Transverse colon (tissue), 4 donors: ENCODE measurements around the gene CDKAL1. TPM values are rescaled to one million over a fixed set of nuclear protein-coding genes. Genes with fewer than 3 reads are reported as not detected.
"Not testable (repeated sequence)": the region's sequence is repeated elsewhere in the genome, so short reads cannot be mapped to it uniquely, and the experiment has no call there.

Experiments used
- DNase-seq: peaks from one replicate; pipeline ENCODE4 v3.0.0-alpha.2; 2019
- H3K27ac ChIP-seq, 4 donors: fragments of 200-600 bp; sonication (generic); 2 replicates each; pipeline ENCODE4 v1.5.1; 2016 to 2018; ENCODE audit warnings: inconsistent platforms in 4 of 4
- H3K27me3 ChIP-seq: fragments of 200-600 bp; sonication (generic); 2 replicates; pipeline ENCODE4 v1.5.1; 2017; ENCODE audit warnings: inconsistent platforms
- H3K36me3 ChIP-seq, 4 donors: fragments of 200-600 bp; sonication (generic); 2 replicates each; pipeline ENCODE4 v1.5.1; 2017 to 2019; ENCODE audit warnings: inconsistent platforms in 4 of 4
- H3K4me1 ChIP-seq, 4 donors: fragments of 200-600 bp; sonication (generic); 2 replicates each; pipeline ENCODE4 v1.5.1; 2017 to 2020; ENCODE audit warnings: inconsistent platforms in 4 of 4
- H3K4me3 ChIP-seq, 4 donors: fragments of 200-600 bp; sonication (generic); 1 replicate in 1 of 4; 2 replicates in 3 of 4; pipeline versions ENCODE4 v1.5.1 to v1.6.1; 2017 to 2019; ENCODE audit warnings: inconsistent platforms in 4 of 4
- H3K9me3 ChIP-seq, 2 donors: fragments of 200-600 bp; sonication (generic); 2 replicates each; pipeline ENCODE4 v1.5.1; 2017 to 2019; ENCODE audit warnings: inconsistent platforms in 2 of 2
- EP300 ChIP-seq: sonication (generic); formaldehyde crosslinking; IDR thresholded peaks from one replicate; pipeline ENCODE4 v1.6.1; 2017; ENCODE audit warnings: antibody characterized with exemption, low read depth
- POLR2A ChIP-seq: fragments of 450-650 bp; IDR thresholded peaks from one replicate; pipeline ENCODE4 v1.6.1; 2016; ENCODE audit warnings: antibody characterized with exemption, mild to moderate bottlenecking, moderate library complexity
- POLR2AphosphoS5 ChIP-seq, 3 donors: sonication (generic); formaldehyde crosslinking; IDR thresholded peaks; one replicate each; pipeline ENCODE4 v1.6.1; 2016; ENCODE audit warnings: antibody characterized with exemption in 3 of 3
- WGBS, 2 donors: methylation state at CpG; one replicate each; pipeline ENCODE4 v1.1.5; 2018; ENCODE audit warnings: low coverage in 1 of 2; 5-methylcytosine and 5-hydroxymethylcytosine counted together
- in situ Hi-C, 4 donors: fragments of 200-750 bp; cut with MboI; loops; one replicate each; pipeline versions ENCODE4 v1.15.0 to v1.15.1; 2017; ENCODE audit warnings: low sequenced_read_pairs in 3 of 4, low pct_ligation_motif_present in 1 of 4, low pct_unique_long_range_greater_than_20kb in 1 of 4
- intact Hi-C: fragments of 100-400 bp; cut with DNase I; formaldehyde crosslinking; loops from one replicate; pipeline ENCODE4 v1.15.1; 2023; ENCODE audit warnings: low total_unique reads
- total RNA-seq, 4 donors: library from RNA; depleted of rRNA; stranded (reverse); fragments of >200 nt; gene quantifications; one replicate each; pipeline ENCODE4 v1.1.0, GENCODE V29; 2016
- TF ChIP-seq, protein P1 (sequence below), 5 experiments: fragments of 200-600 bp in 3 of 5; fragments of 450-650 bp in 2 of 5; sonication (generic) in 3 of 5; IDR thresholded peaks; 1 replicate in 2 of 5; 2 replicates in 3 of 5; pipeline ENCODE4 v1.5.1; 2016 to 2017; ENCODE audit warnings: antibody characterized with exemption in 5 of 5, inconsistent platforms in 3 of 5, mild to moderate bottlenecking in 2 of 5, moderate library complexity in 1 of 5

The CDKAL1 gene
- total RNA-seq, 4 donors from 2014 or later: 4.8 to 21.7 (median 12.5) TPM

DNA sequence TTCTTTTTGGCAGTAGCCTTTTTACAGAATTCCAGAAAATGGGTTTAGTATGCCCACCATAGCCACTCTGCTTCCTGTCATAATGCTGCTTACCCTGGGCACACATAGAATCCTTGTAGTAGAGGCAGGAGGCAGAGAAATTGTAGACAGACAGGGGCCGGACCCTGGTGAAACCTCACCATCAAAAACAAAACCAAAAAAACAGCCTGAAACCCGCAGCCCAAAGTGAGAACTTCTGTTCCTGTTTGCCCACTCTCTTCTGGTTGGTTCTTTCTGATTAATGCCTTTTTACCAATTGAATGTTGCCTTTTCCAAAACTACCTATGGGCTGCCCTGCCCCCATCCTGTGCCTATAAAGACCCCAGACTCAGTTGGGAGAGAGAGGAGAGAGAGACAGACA, 188.2 kb downstream of the CDKAL1 start:
- Histone ChIP-seq H3K27ac (no peak overlapping the region), H3K4me3 (no peak overlapping the region), H3K27me3 (no peaks in the 10 kb centered on the region), H3K36me3 (no peaks in the 10 kb centered on the region), H3K9me3 (no peaks in the 10 kb centered on the region), H3K4me1 (no peaks in the 10 kb centered on the region)
- 57 to 60% methylated on average over 1 to 2 of the region's 2 CpGs for WGBS, 2 donors
- TF ChIP-seq POLR2A (no peak), POLR2AphosphoS5 (IDR thresholded peaks at IDR 0.05) (no peak), EP300 (no peak)
- TF ChIP-seq, protein P1, sequence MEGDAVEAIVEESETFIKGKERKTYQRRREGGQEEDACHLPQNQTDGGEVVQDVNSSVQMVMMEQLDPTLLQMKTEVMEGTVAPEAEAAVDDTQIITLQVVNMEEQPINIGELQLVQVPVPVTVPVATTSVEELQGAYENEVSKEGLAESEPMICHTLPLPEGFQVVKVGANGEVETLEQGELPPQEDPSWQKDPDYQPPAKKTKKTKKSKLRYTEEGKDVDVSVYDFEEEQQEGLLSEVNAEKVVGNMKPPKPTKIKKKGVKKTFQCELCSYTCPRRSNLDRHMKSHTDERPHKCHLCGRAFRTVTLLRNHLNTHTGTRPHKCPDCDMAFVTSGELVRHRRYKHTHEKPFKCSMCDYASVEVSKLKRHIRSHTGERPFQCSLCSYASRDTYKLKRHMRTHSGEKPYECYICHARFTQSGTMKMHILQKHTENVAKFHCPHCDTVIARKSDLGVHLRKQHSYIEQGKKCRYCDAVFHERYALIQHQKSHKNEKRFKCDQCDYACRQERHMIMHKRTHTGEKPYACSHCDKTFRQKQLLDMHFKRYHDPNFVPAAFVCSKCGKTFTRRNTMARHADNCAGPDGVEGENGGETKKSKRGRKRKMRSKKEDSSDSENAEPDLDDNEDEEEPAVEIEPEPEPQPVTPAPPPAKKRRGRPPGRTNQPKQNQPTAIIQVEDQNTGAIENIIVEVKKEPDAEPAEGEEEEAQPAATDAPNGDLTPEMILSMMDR (IDR thresholded peaks at IDR 0.05): no peak
- in situ Hi-C loops (no loop called here), intact Hi-C loops (no loop called here)
- no peak for DNase-seq

DNA sequence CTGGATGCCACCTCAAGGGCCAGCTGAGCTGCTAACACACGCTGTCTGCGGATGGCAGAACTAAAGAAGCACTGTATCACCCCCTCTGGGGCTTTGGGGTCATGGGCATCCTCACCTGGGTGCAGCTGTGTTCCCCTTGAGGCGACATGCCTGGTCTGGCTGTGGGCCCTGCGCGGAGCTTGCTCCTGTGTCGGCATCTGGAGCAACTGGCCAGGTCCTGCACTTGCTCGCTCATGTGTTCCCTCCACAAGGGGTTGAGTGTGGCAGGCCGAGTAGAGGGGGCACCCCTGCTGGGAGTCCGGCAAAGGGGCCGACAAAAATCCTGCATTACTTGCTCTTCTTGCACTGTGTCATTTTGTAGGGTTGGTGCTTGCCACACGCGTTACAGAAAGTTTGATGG, 189.0 kb downstream of the CDKAL1 start:
- no peak overlapping the region for H3K4me3 ChIP-seq
- H3K27ac ChIP-seq: no peak overlapping the region
- WGBS, 2 donors: 95% methylated on average over 12 of the region's 12 CpGs; no CpG with 5 or more reads in 1 of the 2 donors
- no peak for DNase-seq
- TF ChIP-seq, protein P1 (IDR thresholded peaks at IDR 0.05): no peak
- TF ChIP-seq POLR2AphosphoS5 (IDR thresholded peaks at IDR 0.05): no peak
- H3K27me3 ChIP-seq: no peaks in the 10 kb centered on the region
- no peaks in the 10 kb centered on the region for H3K4me1 ChIP-seq
- H3K9me3 ChIP-seq: no peaks in the 10 kb centered on the region
- in situ Hi-C loops: no loop called here
- intact Hi-C loops: no loop called here
- no peaks in the 10 kb centered on the region for H3K36me3 ChIP-seq

DNA sequence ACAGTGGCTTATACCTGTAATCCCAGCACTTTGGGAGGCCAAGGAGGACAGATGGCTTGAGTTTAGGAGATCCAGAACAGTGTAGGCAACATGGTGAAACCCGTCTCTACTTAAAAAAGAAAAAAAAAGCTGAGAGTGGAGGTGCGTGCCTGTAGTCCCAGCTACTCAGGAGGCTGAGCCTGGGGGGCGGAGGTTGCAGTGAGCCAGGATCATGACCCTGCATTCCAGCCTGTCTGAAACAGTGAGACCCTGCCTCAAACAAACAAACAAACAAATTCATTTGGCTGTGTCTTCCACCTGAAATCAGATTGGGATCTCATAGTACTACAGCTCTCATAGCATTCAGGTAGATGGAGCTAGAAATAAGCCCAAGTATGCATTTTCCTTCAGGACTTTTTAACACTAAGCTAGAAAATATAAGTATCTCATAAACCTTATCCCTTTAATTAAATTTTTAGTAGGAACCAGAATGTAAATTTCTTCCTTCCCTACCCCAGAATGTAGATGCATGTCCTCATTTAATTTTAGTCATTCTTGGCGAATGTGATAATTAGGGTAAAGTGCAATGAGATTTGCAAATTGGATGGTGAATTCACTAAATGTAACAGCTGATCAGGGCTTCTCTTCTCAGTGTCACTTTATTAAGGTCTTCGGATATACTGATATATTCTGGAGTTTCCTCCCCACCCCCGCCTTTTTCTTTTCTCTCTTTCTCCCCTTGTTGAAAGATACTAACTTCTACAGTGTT, 190.4 kb downstream of the CDKAL1 start:
- Histone ChIP-seq H3K36me3 (no peaks in the 10 kb centered on the region), H3K4me3 (no peak overlapping the region), H3K4me1 (no peaks in the 10 kb centered on the region), H3K27ac (no peak overlapping the region), H3K27me3 (no peaks in the 10 kb centered on the region), H3K9me3 (no peaks in the 10 kb centered on the region)
- intact Hi-C loops: no loop called here
- 90 to 92% methylated on average over 5 to 6 of the region's 6 CpGs for WGBS, 2 donors
- no peak for DNase-seq
- no peak for TF ChIP-seq EP300
- TF ChIP-seq POLR2A: no peak
- TF ChIP-seq, protein P1 (IDR thresholded peaks at IDR 0.05): no peak
- no peak for TF ChIP-seq POLR2AphosphoS5 (IDR thresholded peaks at IDR 0.05)
- in situ Hi-C loops: no loop called here

DNA sequence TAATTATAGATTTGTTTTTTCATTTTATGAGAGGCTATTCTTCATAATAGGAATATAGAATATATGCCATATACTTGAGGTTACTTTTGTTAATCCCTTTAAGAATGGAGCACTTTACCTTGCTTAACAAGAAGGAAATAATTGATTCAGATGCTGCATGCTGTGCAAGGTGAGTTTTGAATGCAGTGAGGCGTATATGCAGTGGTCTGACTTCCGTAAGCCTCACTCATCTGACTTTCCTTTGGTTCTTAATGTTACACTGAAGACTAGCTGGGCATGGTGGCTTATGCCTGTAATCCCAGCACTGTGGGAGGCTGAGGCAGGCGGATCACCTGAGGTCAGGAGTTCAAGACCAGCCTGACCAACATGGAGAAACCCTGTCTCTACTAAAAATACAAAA, 191.0 kb downstream of the CDKAL1 start:
- H3K27me3 ChIP-seq, H3K4me1 ChIP-seq, in situ Hi-C loops, H3K27ac ChIP-seq, H3K36me3 ChIP-seq, DNase-seq, H3K4me3 ChIP-seq, intact Hi-C loops, H3K9me3 ChIP-seq: not testable (repeated sequence)
- 90 to 92% methylated on average over 2 to 3 of the region's 3 CpGs for WGBS, 2 donors

DNA sequence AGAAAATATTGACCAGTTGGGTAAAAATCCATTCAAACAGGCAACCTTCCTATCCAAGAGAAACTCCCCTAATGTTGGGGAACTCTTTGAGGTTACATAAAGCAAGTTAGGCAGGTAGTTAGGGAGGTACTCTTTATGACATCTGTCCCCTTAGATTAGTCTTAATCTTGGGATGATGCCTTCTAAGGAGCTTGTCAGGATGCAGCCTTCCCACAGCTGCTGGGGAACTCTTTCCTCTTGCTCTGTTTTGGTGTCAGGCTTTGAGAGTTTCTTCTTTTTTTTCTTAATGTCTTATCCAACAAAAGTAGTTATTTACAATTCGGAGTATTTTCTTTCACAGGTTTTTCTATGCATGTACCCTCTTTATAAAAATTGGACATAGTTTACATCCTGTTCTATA, 194.8 kb downstream of the CDKAL1 start:
- intact Hi-C loops: no loop called here
- Histone ChIP-seq H3K4me3 (no peak overlapping the region), H3K27ac (no peak overlapping the region), H3K9me3 (no peaks in the 10 kb centered on the region), H3K36me3 (no peaks in the 10 kb centered on the region), H3K27me3 (no peaks in the 10 kb centered on the region), H3K4me1 (no peaks in the 10 kb centered on the region)
- in situ Hi-C loops: no loop called here
- WGBS, 2 donors: 91 to 100% methylated on average over 1 of the region's 1 CpG
- no peak for DNase-seq
- TF ChIP-seq, protein P1 (IDR thresholded peaks at IDR 0.05): no peak
- TF ChIP-seq POLR2AphosphoS5 (IDR thresholded peaks at IDR 0.05): no peak
- TF ChIP-seq EP300: no peak
- no peak for TF ChIP-seq POLR2A

DNA sequence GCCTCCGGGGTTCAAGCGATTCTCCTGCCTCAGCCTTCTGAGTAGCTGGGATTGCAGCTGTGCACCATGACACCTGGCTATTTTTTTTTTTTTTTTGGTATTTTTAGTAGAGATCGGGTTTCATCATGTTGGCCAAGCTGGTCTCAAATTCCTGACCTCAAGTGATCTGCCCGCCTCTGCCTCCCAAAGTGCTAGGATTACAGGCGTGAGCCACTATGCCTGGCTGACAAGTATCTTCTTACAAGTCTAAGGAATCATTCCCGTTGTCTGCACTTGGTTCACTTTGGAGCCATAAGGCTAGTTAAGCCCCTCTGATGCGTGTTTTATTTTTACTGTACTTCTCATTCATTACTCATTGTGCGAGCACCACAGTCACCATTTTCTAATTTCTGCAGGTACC, 198.1 kb downstream of the CDKAL1 start:
- H3K36me3 ChIP-seq, H3K27me3 ChIP-seq, in situ Hi-C loops, H3K4me3 ChIP-seq, H3K27ac ChIP-seq, DNase-seq, H3K9me3 ChIP-seq, H3K4me1 ChIP-seq, intact Hi-C loops: not testable (repeated sequence)
- 95% methylated on average over 4 to 8 of the region's 8 CpGs for WGBS, 2 donors
